Measurements from ENCODE around the gene OSBPL6. TPM values are rescaled to one million over a fixed set of nuclear protein-coding genes. Genes with fewer than 3 reads are reported as not detected.

The OSBPL6 gene
- total RNA-seq, 1 donor from 2014 or later: 6.9 TPM

GRCh38 chr2:178221556-178221955 is 27.2 kb downstream of the OSBPL6 start:
- no peaks in the 10 kb centered on the region for H3K9me3 Mint-ChIP-seq

GRCh38 chr2:178223806-178224205 is 29.5 kb downstream of the OSBPL6 start:
- H3K27me3 Mint-ChIP-seq: no peaks in the 10 kb centered on the region
- H3K4me1 Mint-ChIP-seq (ENCODE audit: unreplicated experiment): peaks cover 9% of the 10 kb centered on the region
- no peak for TF ChIP-seq CTCF (conservative IDR thresholded peaks at IDR 0.05)
- H3K4me3 Mint-ChIP-seq: no peak overlapping the region
- no peak overlapping the region for H3K27ac Mint-ChIP-seq
- no peak for DNase-seq (ENCODE audit: extremely low spot score, unreplicated experiment)
- no peaks in the 10 kb centered on the region for H3K9me3 Mint-ChIP-seq
- no peaks in the 10 kb centered on the region for H3K36me3 Mint-ChIP-seq

More at GRCh38 chr2:178221556-178221955, 27.2 kb downstream of the OSBPL6 start:
- Mint-ChIP-seq H3K36me3 (no peaks in the 10 kb centered on the region), H3K27me3 (no peaks in the 10 kb centered on the region), H3K4me3 (no peak overlapping the region), H3K4me1 (ENCODE audit: unreplicated experiment) (peaks cover 9% of the 10 kb centered on the region), H3K27ac (no peak overlapping the region)
- TF ChIP-seq CTCF (conservative IDR thresholded peaks at IDR 0.05): no peak
- no peak for DNase-seq (ENCODE audit: extremely low spot score, unreplicated experiment)

- Mint-ChIP-seq H3K27me3 (no peaks in the 10 kb centered on the region), H3K36me3 (no peaks in the 10 kb centered on the region), H3K4me1 (ENCODE audit: unreplicated experiment) (peaks cover 9% of the 10 kb centered on the region), H3K27ac (no peak overlapping the region), H3K9me3 (no peaks in the 10 kb centered on the region), H3K4me3 (no peak overlapping the region)
- no peak for TF ChIP-seq CTCF (conservative IDR thresholded peaks at IDR 0.05)
- no peak for DNase-seq (ENCODE audit: extremely low spot score, unreplicated experiment)
Observed at GRCh38 chr2:178225006-178225805, 30.9 kb downstream of the OSBPL6 start.

GRCh38 chr2:178227187-178227586 is 32.9 kb downstream of the OSBPL6 start:
- H3K27me3 Mint-ChIP-seq: no peaks in the 10 kb centered on the region
- no peaks in the 10 kb centered on the region for H3K9me3 Mint-ChIP-seq
- H3K4me1 Mint-ChIP-seq (ENCODE audit: unreplicated experiment): peaks cover 9% of the 10 kb centered on the region
- H3K36me3 Mint-ChIP-seq: no peaks in the 10 kb centered on the region
- no peak overlapping the region for H3K27ac Mint-ChIP-seq
- TF ChIP-seq CTCF (conservative IDR thresholded peaks at IDR 0.05): no peak
- no peak for DNase-seq (ENCODE audit: extremely low spot score, unreplicated experiment)
- no peak overlapping the region for H3K4me3 Mint-ChIP-seq

GRCh38 chr2:178229927-178230326 is 35.6 kb downstream of the OSBPL6 start:
- no peak for TF ChIP-seq CTCF (conservative IDR thresholded peaks at IDR 0.05)
- H3K9me3 Mint-ChIP-seq: no peaks in the 10 kb centered on the region
- no peak overlapping the region for H3K4me3 Mint-ChIP-seq
- no peaks in the 10 kb centered on the region for H3K27me3 Mint-ChIP-seq
- peaks cover 2% of the 10 kb centered on the region for H3K4me1 Mint-ChIP-seq (ENCODE audit: unreplicated experiment)
- no peaks in the 10 kb centered on the region for H3K36me3 Mint-ChIP-seq
- no peak for DNase-seq (ENCODE audit: extremely low spot score, unreplicated experiment)
- no peak overlapping the region for H3K27ac Mint-ChIP-seq
